Breast epithelium (tissue), 3 donors: ENCODE measurements around the gene TAS1R3.

Experiments
- POLR2A ChIP-seq: fragments of 450-650 bp; IDR thresholded peaks from one replicate; pipeline ENCODE4 v1.6.1; 2016; ENCODE audit warnings: antibody characterized with exemption, mild to moderate bottlenecking, moderate library complexity
- TF ChIP-seq, protein P1 (sequence below), 3 donors: fragments of 450-650 bp; IDR thresholded peaks; one replicate each; pipeline ENCODE4 v1.5.1; 2016 to 2017; ENCODE audit warnings: antibody characterized with exemption in 3 of 3, mild to moderate bottlenecking in 3 of 3, moderate library complexity in 3 of 3

DNA sequence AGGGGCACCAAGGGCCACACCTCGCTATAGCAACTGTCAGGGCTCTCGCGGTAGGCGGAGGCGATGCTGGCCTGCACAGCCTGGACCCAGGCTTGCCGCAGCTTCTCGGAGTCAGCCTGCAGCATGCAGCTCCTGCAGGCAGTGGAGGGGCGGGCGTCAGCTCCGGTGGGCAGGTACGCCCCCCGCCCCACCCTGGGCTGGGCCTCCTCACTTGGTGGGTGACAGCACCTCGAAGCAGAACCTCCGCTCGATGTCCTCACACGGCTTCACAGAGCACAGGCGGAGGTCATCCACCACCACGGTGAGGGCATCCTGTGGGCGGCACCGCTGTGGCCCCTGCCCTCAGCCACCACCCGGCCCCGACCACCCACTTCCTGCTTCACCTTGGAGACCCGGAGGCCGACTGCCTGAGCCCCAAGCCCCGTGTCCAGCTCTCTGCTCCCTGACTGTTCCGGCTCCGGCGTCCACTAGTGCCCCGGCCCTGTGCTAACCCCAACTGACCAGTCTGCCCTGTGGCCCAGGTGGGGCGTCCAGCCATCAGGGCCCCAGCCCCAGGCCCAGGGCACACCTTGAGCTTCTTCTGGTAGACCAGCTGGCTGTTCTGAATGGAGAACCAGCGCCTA lies 33.2 kb upstream of the TAS1R3 start:
- TF ChIP-seq POLR2A, result no peak
- TF ChIP-seq, protein P1, sequence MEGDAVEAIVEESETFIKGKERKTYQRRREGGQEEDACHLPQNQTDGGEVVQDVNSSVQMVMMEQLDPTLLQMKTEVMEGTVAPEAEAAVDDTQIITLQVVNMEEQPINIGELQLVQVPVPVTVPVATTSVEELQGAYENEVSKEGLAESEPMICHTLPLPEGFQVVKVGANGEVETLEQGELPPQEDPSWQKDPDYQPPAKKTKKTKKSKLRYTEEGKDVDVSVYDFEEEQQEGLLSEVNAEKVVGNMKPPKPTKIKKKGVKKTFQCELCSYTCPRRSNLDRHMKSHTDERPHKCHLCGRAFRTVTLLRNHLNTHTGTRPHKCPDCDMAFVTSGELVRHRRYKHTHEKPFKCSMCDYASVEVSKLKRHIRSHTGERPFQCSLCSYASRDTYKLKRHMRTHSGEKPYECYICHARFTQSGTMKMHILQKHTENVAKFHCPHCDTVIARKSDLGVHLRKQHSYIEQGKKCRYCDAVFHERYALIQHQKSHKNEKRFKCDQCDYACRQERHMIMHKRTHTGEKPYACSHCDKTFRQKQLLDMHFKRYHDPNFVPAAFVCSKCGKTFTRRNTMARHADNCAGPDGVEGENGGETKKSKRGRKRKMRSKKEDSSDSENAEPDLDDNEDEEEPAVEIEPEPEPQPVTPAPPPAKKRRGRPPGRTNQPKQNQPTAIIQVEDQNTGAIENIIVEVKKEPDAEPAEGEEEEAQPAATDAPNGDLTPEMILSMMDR (IDR thresholded peaks at IDR 0.05), result no peak
